Ishikawa (cell line): ENCODE results near the gene DMC1.

ENCODE experiments used
- CEBPB ChIP-seq: IDR thresholded peaks from 2 replicates; pipeline ENCODE4 v1.6.1; 2012
- CREB1 ChIP-seq: IDR thresholded peaks from 2 replicates; pipeline ENCODE4 v1.6.1; 2012; ENCODE audit warnings: low read depth
- EGR1 ChIP-seq: IDR thresholded peaks from 2 replicates; pipeline ENCODE4 v1.6.1; 2012
- EP300 ChIP-seq: IDR thresholded peaks from 2 replicates; pipeline ENCODE4 v1.6.1; 2012; ENCODE audit warnings: borderline replicate concordance
- FOXM1 ChIP-seq: IDR thresholded peaks from 2 replicates; pipeline ENCODE4 v1.6.1; 2012; ENCODE audit warnings: low read depth, borderline replicate concordance
- NFIC ChIP-seq: IDR thresholded peaks from 2 replicates; pipeline ENCODE4 v1.6.1; 2012
- RAD21 ChIP-seq: IDR thresholded peaks from 2 replicates; pipeline ENCODE4 v1.6.1; 2012; ENCODE audit warnings: low read depth
- TAF1 ChIP-seq: IDR thresholded peaks from 2 replicates; pipeline ENCODE4 v1.6.1; 2012; ENCODE audit warnings: low read depth, mild to moderate bottlenecking
- TCF12 ChIP-seq: IDR thresholded peaks from 2 replicates; pipeline ENCODE4 v1.6.1; 2012; ENCODE audit warnings: low read depth
- TEAD4 ChIP-seq: IDR thresholded peaks from 2 replicates; pipeline ENCODE4 v1.6.1; 2012
- YY1 ChIP-seq: IDR thresholded peaks from 2 replicates; pipeline ENCODE4 v1.6.1; 2012; ENCODE audit warnings: low read depth
- ZBTB7A ChIP-seq: IDR thresholded peaks from 2 replicates; pipeline ENCODE4 v1.6.1; 2012; ENCODE audit warnings: low read depth
- TF ChIP-seq, protein P1 (sequence below): IDR thresholded peaks from 2 replicates; pipeline ENCODE4 v1.6.1; 2012
- TF ChIP-seq, protein P2 (sequence below): IDR thresholded peaks from 2 replicates; pipeline ENCODE4 v1.6.1; 2012; ENCODE audit warnings: low read depth, mild to moderate bottlenecking
- TF ChIP-seq, protein P3 (sequence below): IDR thresholded peaks from 2 replicates; pipeline ENCODE4 v1.6.1; 2012

Gene DMC1

DNA sequence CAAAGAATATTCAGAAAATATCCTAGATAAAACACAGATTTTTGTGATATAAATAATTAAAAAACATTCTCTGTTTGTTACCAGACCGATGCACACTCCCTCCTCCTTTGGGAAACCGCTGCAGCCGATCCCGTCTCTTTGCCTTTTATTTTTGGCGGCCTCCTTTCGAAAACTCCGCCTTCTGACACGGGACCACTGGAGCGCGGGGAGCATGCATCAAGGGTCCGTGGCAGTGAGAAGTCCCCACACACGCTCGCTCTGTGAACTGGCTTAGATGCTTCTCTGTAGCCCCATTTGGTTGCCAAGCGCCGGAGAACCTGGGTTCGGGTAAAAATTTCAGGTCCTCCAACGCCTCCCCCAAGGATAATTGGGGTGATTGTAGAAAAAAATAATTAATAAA lies 80.8 kb downstream of the DMC1 start:
- TF ChIP-seq EP300 (no peak), TEAD4 (no peak), CEBPB (no peak), YY1 (no peak), TAF1 (no peak), FOXM1 (no peak), RAD21 (no peak), ZBTB7A (no peak), TCF12 (no peak), EGR1 (no peak)
- TF ChIP-seq, protein P1, sequence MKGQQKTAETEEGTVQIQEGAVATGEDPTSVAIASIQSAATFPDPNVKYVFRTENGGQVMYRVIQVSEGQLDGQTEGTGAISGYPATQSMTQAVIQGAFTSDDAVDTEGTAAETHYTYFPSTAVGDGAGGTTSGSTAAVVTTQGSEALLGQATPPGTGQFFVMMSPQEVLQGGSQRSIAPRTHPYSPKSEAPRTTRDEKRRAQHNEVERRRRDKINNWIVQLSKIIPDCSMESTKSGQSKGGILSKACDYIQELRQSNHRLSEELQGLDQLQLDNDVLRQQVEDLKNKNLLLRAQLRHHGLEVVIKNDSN: no peak
- TF ChIP-seq, protein P2, sequence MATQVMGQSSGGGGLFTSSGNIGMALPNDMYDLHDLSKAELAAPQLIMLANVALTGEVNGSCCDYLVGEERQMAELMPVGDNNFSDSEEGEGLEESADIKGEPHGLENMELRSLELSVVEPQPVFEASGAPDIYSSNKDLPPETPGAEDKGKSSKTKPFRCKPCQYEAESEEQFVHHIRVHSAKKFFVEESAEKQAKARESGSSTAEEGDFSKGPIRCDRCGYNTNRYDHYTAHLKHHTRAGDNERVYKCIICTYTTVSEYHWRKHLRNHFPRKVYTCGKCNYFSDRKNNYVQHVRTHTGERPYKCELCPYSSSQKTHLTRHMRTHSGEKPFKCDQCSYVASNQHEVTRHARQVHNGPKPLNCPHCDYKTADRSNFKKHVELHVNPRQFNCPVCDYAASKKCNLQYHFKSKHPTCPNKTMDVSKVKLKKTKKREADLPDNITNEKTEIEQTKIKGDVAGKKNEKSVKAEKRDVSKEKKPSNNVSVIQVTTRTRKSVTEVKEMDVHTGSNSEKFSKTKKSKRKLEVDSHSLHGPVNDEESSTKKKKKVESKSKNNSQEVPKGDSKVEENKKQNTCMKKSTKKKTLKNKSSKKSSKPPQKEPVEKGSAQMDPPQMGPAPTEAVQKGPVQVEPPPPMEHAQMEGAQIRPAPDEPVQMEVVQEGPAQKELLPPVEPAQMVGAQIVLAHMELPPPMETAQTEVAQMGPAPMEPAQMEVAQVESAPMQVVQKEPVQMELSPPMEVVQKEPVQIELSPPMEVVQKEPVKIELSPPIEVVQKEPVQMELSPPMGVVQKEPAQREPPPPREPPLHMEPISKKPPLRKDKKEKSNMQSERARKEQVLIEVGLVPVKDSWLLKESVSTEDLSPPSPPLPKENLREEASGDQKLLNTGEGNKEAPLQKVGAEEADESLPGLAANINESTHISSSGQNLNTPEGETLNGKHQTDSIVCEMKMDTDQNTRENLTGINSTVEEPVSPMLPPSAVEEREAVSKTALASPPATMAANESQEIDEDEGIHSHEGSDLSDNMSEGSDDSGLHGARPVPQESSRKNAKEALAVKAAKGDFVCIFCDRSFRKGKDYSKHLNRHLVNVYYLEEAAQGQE: no peak

DNA sequence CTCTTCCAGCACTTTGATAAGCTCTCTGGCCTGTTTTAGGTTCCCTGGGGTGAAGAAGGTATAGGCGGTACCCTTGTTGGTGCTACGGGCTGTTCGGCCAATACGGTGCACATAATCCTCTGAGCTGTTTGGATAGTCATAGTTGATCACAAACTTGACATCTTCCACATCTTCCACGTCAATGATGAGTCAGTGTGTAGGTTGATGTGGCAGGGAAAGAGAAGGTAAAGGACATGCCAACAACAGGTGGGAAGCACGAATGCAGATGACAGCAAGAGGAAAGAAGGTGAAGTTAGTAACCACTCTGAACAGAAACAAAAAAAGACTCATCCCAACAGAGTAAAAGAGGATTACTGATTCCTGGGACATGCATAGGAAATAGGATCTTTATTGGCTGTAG lies 82.0 kb downstream of the DMC1 start:
- TF ChIP-seq, protein P2: no peak
- TF ChIP-seq, protein P1: no peak
- TF ChIP-seq TEAD4 (no peak), RAD21 (no peak), ZBTB7A (no peak), CEBPB (no peak), FOXM1 (no peak), EP300 (no peak), TCF12 (no peak), TAF1 (no peak)
- TF ChIP-seq, protein P3, sequence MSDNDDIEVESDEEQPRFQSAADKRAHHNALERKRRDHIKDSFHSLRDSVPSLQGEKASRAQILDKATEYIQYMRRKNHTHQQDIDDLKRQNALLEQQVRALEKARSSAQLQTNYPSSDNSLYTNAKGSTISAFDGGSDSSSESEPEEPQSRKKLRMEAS: no peak

DNA sequence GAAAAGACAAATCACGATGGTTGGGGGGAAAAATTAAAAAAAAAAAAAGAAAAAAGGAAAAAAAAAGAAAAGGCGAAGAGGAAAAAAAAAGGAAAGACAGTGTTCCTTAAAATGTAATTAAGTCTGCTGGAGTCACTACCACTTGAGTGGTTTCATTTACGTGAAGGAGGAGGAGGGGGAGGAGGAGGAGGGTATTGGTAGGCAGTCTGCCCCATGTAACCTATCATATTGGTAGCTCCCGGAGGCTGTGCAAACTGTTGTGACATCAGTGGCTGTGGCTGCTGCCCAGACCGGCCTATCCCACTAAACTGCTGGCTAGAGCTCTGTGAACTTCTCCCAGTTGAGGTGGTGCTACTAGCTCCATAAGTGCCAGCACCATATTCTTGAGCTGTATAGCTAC lies 84.2 kb downstream of the DMC1 start:
- TF ChIP-seq NFIC (no peak), TCF12 (no peak), EP300 (no peak), YY1 (no peak), FOXM1 (no peak), RAD21 (no peak), CEBPB (no peak), CREB1 (no peak), TAF1 (no peak), EGR1 (no peak), ZBTB7A (no peak), TEAD4 (no peak)
- TF ChIP-seq, protein P1: no peak
- TF ChIP-seq, protein P3: no peak
- TF ChIP-seq, protein P2: no peak

DNA sequence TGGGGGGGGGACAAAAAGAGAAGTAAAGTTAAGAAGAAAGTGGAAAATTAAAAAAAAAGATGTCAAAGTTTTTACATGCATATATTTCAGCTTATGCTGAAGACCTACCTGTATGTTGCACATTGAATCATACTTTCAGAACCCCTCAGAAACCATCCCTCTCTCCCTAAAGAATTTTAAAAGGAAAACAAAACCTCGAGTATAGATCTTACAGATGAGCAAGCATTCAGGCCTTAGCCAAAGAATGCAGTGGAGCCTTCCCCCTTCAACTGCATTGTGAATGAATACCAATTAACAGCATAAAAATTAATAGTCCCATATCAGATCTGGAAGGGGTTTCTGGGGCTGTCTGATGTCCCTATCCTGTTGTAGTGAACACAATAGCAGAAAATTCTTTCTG lies 85.7 kb downstream of the DMC1 start:
- TF ChIP-seq, protein P2: no peak
- TF ChIP-seq RAD21: no peak
- no peak for TF ChIP-seq NFIC
- TF ChIP-seq EGR1: no peak
- TF ChIP-seq TCF12: no peak
- TF ChIP-seq CREB1: no peak
- TF ChIP-seq, protein P1: no peak
- no peak for TF ChIP-seq FOXM1
- TF ChIP-seq EP300: no peak
- no peak for TF ChIP-seq CEBPB
- no peak for TF ChIP-seq ZBTB7A
- TF ChIP-seq, protein P3: no peak
- TF ChIP-seq TAF1: no peak
- no peak for TF ChIP-seq TEAD4
- no peak for TF ChIP-seq YY1
